Measurements from ENCODE around the gene CD36.

DNA sequence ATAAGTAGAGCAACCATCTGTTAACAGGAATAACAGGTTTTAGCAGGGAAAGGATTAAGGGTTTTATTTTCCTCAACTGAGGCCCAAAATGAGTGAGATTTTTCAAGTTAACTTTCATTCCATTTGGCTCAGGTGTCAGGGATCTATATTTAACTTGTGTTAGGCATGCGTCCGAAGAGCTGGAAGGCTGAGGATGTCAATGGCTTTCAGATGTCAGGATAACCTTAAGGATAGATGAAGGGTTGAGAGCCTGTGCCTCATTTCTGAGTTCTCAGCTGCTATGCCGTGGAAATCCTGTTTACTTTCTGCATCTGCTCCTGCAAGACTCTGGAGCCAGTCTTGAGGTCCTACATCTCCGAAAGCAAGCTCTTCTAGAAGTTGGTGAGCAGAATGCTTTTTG is 36.4 kb upstream of the CD36 start:
- TF ChIP-seq GATA3 (IDR thresholded peaks at IDR 0.05; ENCODE audit: low read depth, low read length) (no peak), GATA2 (IDR thresholded peaks at IDR 0.05; ENCODE audit: low read depth, low read length) (no peak)
